ENCODE results near the gene PGAM2. TPM values are rescaled to one million over a fixed set of nuclear protein-coding genes. Genes with fewer than 3 reads are reported as not detected.
"Not testable (repeated sequence)": the region's sequence is repeated elsewhere in the genome, so short reads cannot be mapped to it uniquely, and the experiment has no call there.

Gene PGAM2
- total RNA-seq, 1 experiment from 2014 or later = 8.7 TPM

DNA sequence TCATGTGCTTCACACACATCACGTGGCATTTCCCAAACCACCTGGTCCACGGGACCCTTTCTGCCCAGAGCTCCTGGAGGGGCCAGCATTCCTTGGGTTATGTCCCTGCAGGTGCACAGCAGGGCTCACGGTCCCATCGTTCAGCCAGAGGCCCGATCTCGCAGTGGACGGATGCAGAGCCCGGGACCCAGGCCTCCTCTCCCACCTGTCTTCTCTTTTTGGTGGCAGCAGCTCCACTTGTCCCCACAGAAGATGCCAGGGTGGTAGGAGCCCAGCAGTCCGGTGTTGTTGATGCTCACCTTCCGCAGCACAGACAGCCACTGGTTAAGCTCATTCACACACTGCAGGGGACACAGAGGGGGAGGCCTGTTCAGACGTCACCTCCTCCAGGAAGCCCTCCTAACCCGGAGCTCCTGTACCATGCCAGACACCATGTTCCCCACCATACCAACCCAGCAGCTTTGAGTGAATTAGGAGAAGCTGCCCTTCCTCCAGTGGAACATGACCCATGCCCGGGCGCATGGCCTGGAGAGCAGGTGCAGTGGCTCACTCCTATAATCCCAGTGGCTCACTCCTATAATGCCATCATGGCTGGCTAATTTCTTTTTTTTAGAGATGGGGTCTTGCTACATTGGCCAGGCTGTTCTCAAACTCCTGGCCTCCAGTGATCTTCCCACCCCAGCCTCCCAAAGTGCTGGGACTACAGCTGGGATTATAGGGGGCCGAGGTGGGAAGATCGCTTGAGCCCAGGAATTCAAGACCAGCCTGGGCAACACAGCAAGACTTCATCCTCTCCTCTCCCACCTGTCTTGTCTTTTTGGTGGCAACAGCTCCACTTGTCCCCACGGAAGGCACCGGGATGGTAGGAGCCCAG, 31.2 kb downstream of the PGAM2 start:
- not testable (repeated sequence) for H3K23ac ChIP-seq (ENCODE audit: insufficient read length, low read depth, low read length); H3K4ac ChIP-seq (ENCODE audit: low read depth, low read length); H4K20me1 ChIP-seq (ENCODE audit: control insufficient read depth, insufficient read depth, insufficient read length); H4K8ac ChIP-seq (replicated peaks; ENCODE audit: insufficient read length, low read depth, low read length); H3K27me3 ChIP-seq (ENCODE audit: insufficient read depth, low read length); H2BK20ac ChIP-seq (ENCODE audit: low read depth, low read length, poor library complexity, severe bottlenecking); H2BK15ac ChIP-seq (ENCODE audit: low read depth, low read length); DNase-seq; H3K4me1 ChIP-seq (ENCODE audit: insufficient read depth, low read length); H2BK12ac ChIP-seq (ENCODE audit: insufficient read length, low read depth, low read length); H3K27ac Mint-ChIP-seq; H2AFZ ChIP-seq (ENCODE audit: low read length); H3K14ac ChIP-seq (ENCODE audit: insufficient read depth, low read length); H3K23me2 ChIP-seq (ENCODE audit: insufficient read length, low read depth, low read length, poor library complexity, severe bottlenecking); H3K4me2 ChIP-seq (ENCODE audit: insufficient read depth, insufficient read length, low read length); H4K91ac ChIP-seq (ENCODE audit: insufficient read length, low read depth, low read length); H2BK5ac ChIP-seq (ENCODE audit: insufficient read length, low read length); H3K27me3 Mint-ChIP-seq (ENCODE audit: low read depth); H4K5ac ChIP-seq (ENCODE audit: insufficient read length, low read depth, low read length); H3K9ac ChIP-seq (ENCODE audit: extremely low read depth, insufficient read length, low read length); H3K9me3 Mint-ChIP-seq; H3K18ac ChIP-seq (ENCODE audit: insufficient read length, low read depth, low read length); H3K9me3 ChIP-seq (ENCODE audit: control insufficient read depth, low read depth, low read length); H3K36me3 Mint-ChIP-seq (ENCODE audit: insufficient read depth in 1 of 3, low read depth in 3 of 3); H3K56ac ChIP-seq (ENCODE audit: insufficient read length, low read depth, low read length); H3T11ph ChIP-seq (ENCODE audit: low read length); H3K79me2 ChIP-seq (ENCODE audit: insufficient read depth, low read length); H2BK120ac ChIP-seq (ENCODE audit: low read depth, low read length, poor library complexity, severe bottlenecking); H3K79me1 ChIP-seq (ENCODE audit: insufficient read depth, low read depth, low read length, poor library complexity, severe bottlenecking); H2AK5ac ChIP-seq (ENCODE audit: insufficient read length, low read length); H3K27ac ChIP-seq (ENCODE audit: insufficient read length, low read depth, low read length); H3K4me3 Mint-ChIP-seq; H3K4me1 Mint-ChIP-seq
- WGBS (ENCODE audit: extremely low coverage, insufficient read length, low lambda C conversion rate) = no CpG with 5 or more reads among the region's 18 CpGs

DNA sequence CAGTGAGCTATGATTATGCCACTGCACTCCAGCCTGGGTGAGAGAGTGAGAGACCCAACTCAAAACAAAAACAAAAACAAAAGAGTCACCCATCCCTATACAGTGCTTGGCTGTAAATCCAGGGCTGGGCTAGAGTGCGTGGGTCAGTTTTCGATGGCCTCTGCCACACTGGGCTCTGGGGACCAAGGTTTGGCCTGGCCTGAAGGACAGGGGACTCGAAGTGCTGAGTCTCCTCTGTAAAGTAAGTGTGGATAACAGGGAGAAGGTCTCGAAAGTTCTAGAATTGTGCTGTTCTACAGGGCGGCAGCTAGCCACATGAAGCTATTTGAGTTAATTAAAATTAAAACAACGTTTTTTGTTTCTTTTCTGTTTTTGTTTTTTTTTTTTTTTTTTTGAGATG, 33.3 kb downstream of the PGAM2 start:
- not testable (repeated sequence) for H2BK15ac ChIP-seq (ENCODE audit: low read depth, low read length); H3K79me1 ChIP-seq (ENCODE audit: insufficient read depth, low read depth, low read length, poor library complexity, severe bottlenecking); H3K27ac ChIP-seq (ENCODE audit: insufficient read length, low read depth, low read length); H3K27me3 ChIP-seq (ENCODE audit: insufficient read depth, low read length); H3K79me2 ChIP-seq (ENCODE audit: insufficient read depth, low read length); H2BK20ac ChIP-seq (ENCODE audit: low read depth, low read length, poor library complexity, severe bottlenecking); H4K5ac ChIP-seq (ENCODE audit: insufficient read length, low read depth, low read length); H3K4ac ChIP-seq (ENCODE audit: low read depth, low read length); H3K9me3 Mint-ChIP-seq; H4K91ac ChIP-seq (ENCODE audit: insufficient read length, low read depth, low read length); H3K23ac ChIP-seq (ENCODE audit: insufficient read length, low read depth, low read length); H3K14ac ChIP-seq (ENCODE audit: insufficient read depth, low read length); H3K9ac ChIP-seq (ENCODE audit: extremely low read depth, insufficient read length, low read length); H3K23me2 ChIP-seq (ENCODE audit: insufficient read length, low read depth, low read length, poor library complexity, severe bottlenecking); H2AFZ ChIP-seq (ENCODE audit: low read length); H3K4me1 ChIP-seq (ENCODE audit: insufficient read depth, low read length); DNase-seq; H3K27me3 Mint-ChIP-seq (ENCODE audit: low read depth); H3K18ac ChIP-seq (ENCODE audit: insufficient read length, low read depth, low read length); H2BK120ac ChIP-seq (ENCODE audit: low read depth, low read length, poor library complexity, severe bottlenecking); H3K36me3 Mint-ChIP-seq (ENCODE audit: insufficient read depth in 1 of 3, low read depth in 3 of 3); H4K8ac ChIP-seq (replicated peaks; ENCODE audit: insufficient read length, low read depth, low read length); H3K56ac ChIP-seq (ENCODE audit: insufficient read length, low read depth, low read length); H2BK12ac ChIP-seq (ENCODE audit: insufficient read length, low read depth, low read length); H3K4me2 ChIP-seq (ENCODE audit: insufficient read depth, insufficient read length, low read length); H3K4me1 Mint-ChIP-seq; H3K9me3 ChIP-seq (ENCODE audit: control insufficient read depth, low read depth, low read length); H4K20me1 ChIP-seq (ENCODE audit: control insufficient read depth, insufficient read depth, insufficient read length); H3K4me3 Mint-ChIP-seq; H3T11ph ChIP-seq (ENCODE audit: low read length); H3K27ac Mint-ChIP-seq; H2AK5ac ChIP-seq (ENCODE audit: insufficient read length, low read length); H2BK5ac ChIP-seq (ENCODE audit: insufficient read length, low read length)
- no CpG with 5 or more reads among the region's 6 CpGs for WGBS (ENCODE audit: extremely low coverage, insufficient read length, low lambda C conversion rate)

Data from H9 (cell line).